B cell (primary cell): ENCODE results near the gene SPRED2. TPM values are rescaled to one million over a fixed set of nuclear protein-coding genes. Genes with fewer than 3 reads are reported as not detected.

Source experiments
- ATAC-seq: fragments of 200-7000 bp; cut with Tn5 transposase; one replicate; pipeline ENCODE4 v1.10.0; 2021; ENCODE audit warnings: low read depth, mild to moderate bottlenecking, moderate number of reproducible peaks, moderate library complexity
- CTCF ChIA-PET: fragments of 350-600 bp; sonication (Branson Sonifier 250); formaldehyde crosslinking; loops from one replicate; lab custom pipeline; 2021; ENCODE audit warnings: antibody characterized with exemption, inconsistent platforms; lab: Charles Lee
- POLR2A ChIA-PET: fragments of 350-600 bp; sonication (Branson Sonifier 250); formaldehyde crosslinking; loops from one replicate; lab custom pipeline; 2021; ENCODE audit warnings: antibody characterized with exemption; lab: Charles Lee
- DNase-seq: peaks from one replicate; pipeline ENCODE4 v3.0.0; 2013
- H2AFZ ChIP-seq: 2 replicates; pipeline ENCODE4 v1.6.1; 2012; ENCODE audit warnings: mild to moderate bottlenecking, low read depth, low read length; ENCODE audit not compliant: insufficient read depth, poor library complexity, severe bottlenecking
- H3K27ac ChIP-seq, 2 donors: 1 replicate in 1 of 2; 2 replicates in 1 of 2; pipeline ENCODE4 v1.5.1; 2012 to 2013; ENCODE audit warnings: low read length in 2 of 2, mild to moderate bottlenecking in 2 of 2, moderate library complexity in 1 of 2
- H3K27me3 ChIP-seq, 4 experiments: fragments of 200-600 bp in 1 of 4; sonication (generic) in 1 of 4; replicated peaks in 1 of 4; 1 replicate in 2 of 4; 2 replicates in 2 of 4; pipeline versions ENCODE4 v1.6.1 to v1.7.0; 2013 to 2016; ENCODE audit warnings: low read length in 3 of 4, mild to moderate bottlenecking in 2 of 4, mixed read lengths in 1 of 4, moderate library complexity in 1 of 4; ENCODE audit not compliant: insufficient read depth in 4 of 4, control insufficient read depth in 3 of 4; ENCODE audit errors: control extremely low read depth in 1 of 4
- H3K36me3 ChIP-seq, 2 experiments: replicated peaks in 1 of 2; 1 replicate in 1 of 2; 2 replicates in 1 of 2; pipeline versions ENCODE4 v1.6.1 to v1.7.1; 2013; ENCODE audit warnings: low read length in 1 of 2; ENCODE audit not compliant: insufficient read depth in 2 of 2, control insufficient read depth in 1 of 2; ENCODE audit errors: control extremely low read depth in 1 of 2, extremely low read depth in 1 of 2
- H3K4me1 ChIP-seq, 2 donors: fragments of 200-600 bp in 1 of 2; sonication (generic) in 1 of 2; 1 replicate in 1 of 2; 2 replicates in 1 of 2; pipeline versions ENCODE4 v1.5.1 to v1.6.1; 2013 to 2017; ENCODE audit warnings: low read length in 2 of 2; ENCODE audit not compliant: control insufficient read depth in 2 of 2, insufficient read depth in 2 of 2
- H3K4me2 ChIP-seq: replicated peaks from 2 replicates; pipeline ENCODE3; 2012; ENCODE audit warnings: mild to moderate bottlenecking, low read depth, low read length; ENCODE audit not compliant: poor library complexity, severe bottlenecking
- H3K4me3 ChIP-seq, 5 experiments: fragments of 200-600 bp in 1 of 5; sonication (generic) in 1 of 5; 1 replicate in 3 of 5; 2 replicates in 2 of 5; pipeline versions ENCODE4 v1.5.1 to v1.7.0; 2011 to 2016; ENCODE audit warnings: low read length in 4 of 5, mild to moderate bottlenecking in 4 of 5, low read depth in 2 of 5, control low read depth in 1 of 5, moderate library complexity in 1 of 5; ENCODE audit not compliant: insufficient read depth in 1 of 5; ENCODE audit errors: control extremely low read depth in 1 of 5, extremely low read depth in 1 of 5
- H3K79me2 ChIP-seq: fragments of 200-600 bp; sonication (generic); one replicate; pipeline ENCODE4 v1.6.0; 2016; ENCODE audit warnings: low read length; ENCODE audit not compliant: control insufficient read depth, insufficient read depth
- H3K9ac ChIP-seq: fragments of 200-600 bp; sonication (generic); 2 replicates; pipeline ENCODE4 v1.6.1; 2017; ENCODE audit warnings: mild to moderate bottlenecking, low read length, moderate library complexity
- H3K9me3 ChIP-seq, 3 donors: one replicate each; pipeline versions ENCODE4 v1.6.1 to v1.7.1; 2013; ENCODE audit warnings: low read length in 2 of 3; ENCODE audit not compliant: control insufficient read depth in 2 of 3, insufficient read depth in 1 of 3; ENCODE audit errors: control extremely low read depth in 1 of 3
- H4K20me1 ChIP-seq: 2 replicates; pipeline ENCODE4 v1.6.0; 2012; ENCODE audit warnings: mild to moderate bottlenecking, low read length; ENCODE audit not compliant: insufficient read depth, control insufficient read depth, poor library complexity, severe bottlenecking
- H3K27ac Mint-ChIP-seq: one replicate; pipeline ENCODE4 v1.8.0; 2021; ENCODE audit warnings: mixed read lengths
- H3K27me3 Mint-ChIP-seq: one replicate; pipeline ENCODE4 v1.8.0; 2021; ENCODE audit warnings: mixed read lengths
- H3K4me1 Mint-ChIP-seq: one replicate; pipeline ENCODE4 v1.8.0; 2021; ENCODE audit warnings: mixed read lengths
- H3K4me3 Mint-ChIP-seq: one replicate; pipeline ENCODE4 v1.8.0; 2021; ENCODE audit warnings: mixed read lengths
- H3K9me3 Mint-ChIP-seq: one replicate; pipeline ENCODE4 v1.8.0; 2022; ENCODE audit warnings: mixed read lengths; ENCODE audit not compliant: insufficient read depth
- CTCF ChIP-seq: fragments of 200-600 bp; IDR thresholded peaks from one replicate; pipeline ENCODE4 v1.8.0; 2022; ENCODE audit warnings: antibody characterized with exemption, mild to moderate bottlenecking
- EZH2 ChIP-seq: IDR thresholded peaks from 2 replicates; pipeline ENCODE4 v1.6.1; 2012; ENCODE audit warnings: borderline replicate concordance, low read depth, mild to moderate bottlenecking, moderate library complexity, low read length; ENCODE audit not compliant: insufficient read depth, poor library complexity, severe bottlenecking
- WGBS: methylation state at CpG from one replicate; pipeline ENCODE4 v1.1.5; 2013; ENCODE audit warnings: missing lambda C conversion rate; ENCODE audit not compliant: insufficient coverage; 5-methylcytosine and 5-hydroxymethylcytosine counted together
- intact Hi-C: fragments of 100-400 bp; cut with micrococcal nuclease; formaldehyde crosslinking; loops from one replicate; pipeline ENCODE4 v1.10.0; 2022
- polyA plus RNA-seq: library from polyadenylated mRNA; depleted of rRNA; stranded (reverse); fragments of >200 nt; gene quantifications from 2 replicates; pipeline ENCODE4 v1.2.3, GENCODE V29; 2012
- total RNA-seq, 2 donors: library from RNA; stranded (reverse); fragments of 120-200 nt in 1 of 2; gene quantifications; 1 replicate in 1 of 2; 2 replicates in 1 of 2; pipeline versions ENCODE4 v1.2.3 to v1.2.4, GENCODE V29; 2013 to 2022

Gene SPRED2
- total and polyA plus RNA-seq, 2 donors (not counting 1 experiment from before 2014, with no cell fraction given) = 0.40 to 1.3 TPM

- peaks cover 18% of the 10 kb centered on the region for H3K27me3 Mint-ChIP-seq
- H3K4me3 Mint-ChIP-seq = no peak overlapping the region
- intact Hi-C loops = no loop called here
- Histone ChIP-seq H3K27ac (no peak overlapping the region), H3K4me3 (no peak overlapping the region), H4K20me1 (no peaks in the 10 kb centered on the region), H2AFZ (no peak overlapping the region), H3K4me2 (no peak overlapping the region), H3K36me3 (no peaks in the 10 kb centered on the region), H3K9me3 (no peaks in the 10 kb centered on the region), H3K27me3 (peaks cover 0 to 6% (median 0%) of the 10 kb centered on the region in 4 experiments), H3K9ac (no peak overlapping the region), H3K4me1 (peaks cover 11 to 12% of the 10 kb centered on the region in 2 donors), H3K79me2 (no peaks in the 10 kb centered on the region)
- H3K9me3 Mint-ChIP-seq = no peaks in the 10 kb centered on the region
- ChIA-PET CTCF (no interaction called here), POLR2A (no interaction called here)
- no peak overlapping the region for H3K27ac Mint-ChIP-seq
- peaks cover 20% of the 10 kb centered on the region for H3K4me1 Mint-ChIP-seq
- DNase-seq (no peak), ATAC-seq (no peak)
- TF ChIP-seq CTCF (no peak), EZH2 (no peak)
- 38% methylated on average over 1 of the region's 2 CpGs for WGBS
Observed at GRCh38 chr2:65369574-65369973, 62.8 kb downstream of the SPRED2 start.

GRCh38 chr2:65368468-65368867 is 63.9 kb downstream of the SPRED2 start:
- intact Hi-C loops = no loop called here
- no peak overlapping the region for H3K4me3 Mint-ChIP-seq
- ChIA-PET POLR2A (no interaction called here), CTCF (interaction anchor here (0.6 kb wide), 1 partner anchor 10 kb away, joined by 3 read pairs; no protein-coding TSS in a partner anchor)
- H3K9ac ChIP-seq = no peak overlapping the region
- H3K9me3 ChIP-seq = no peaks in the 10 kb centered on the region
- ATAC-seq (no peak), DNase-seq (no peak)
- no peaks in the 10 kb centered on the region for H4K20me1 ChIP-seq
- H2AFZ ChIP-seq = no peak overlapping the region
- 100% methylated on average over 1 of the region's 1 CpG for WGBS
- no peak overlapping the region for H3K4me2 ChIP-seq
- no peak overlapping the region for H3K27ac ChIP-seq
- H3K27me3 Mint-ChIP-seq = peaks cover 18% of the 10 kb centered on the region
- no peaks in the 10 kb centered on the region for H3K79me2 ChIP-seq
- no peak overlapping the region for H3K4me3 ChIP-seq
- H3K27me3 ChIP-seq = peaks cover 0 to 6% (median 0%) of the 10 kb centered on the region in 4 experiments
- peaks cover 20% of the 10 kb centered on the region for H3K4me1 Mint-ChIP-seq
- no peak overlapping the region for H3K27ac Mint-ChIP-seq
- no peaks in the 10 kb centered on the region for H3K36me3 ChIP-seq
- H3K4me1 ChIP-seq = peaks cover 9 to 11% of the 10 kb centered on the region in 2 donors
- TF ChIP-seq EZH2 (no peak), CTCF (no peak)
- no peaks in the 10 kb centered on the region for H3K9me3 Mint-ChIP-seq
